HCT116 (cell line): ENCODE measurements around the gene SLC5A10.

ENCODE experiments used
- CEBPB ChIP-seq: IDR thresholded peaks from 2 replicates; pipeline ENCODE4 v1.6.1; 2012; ENCODE audit warnings: low read depth
- ELF1 ChIP-seq: IDR thresholded peaks from 2 replicates; pipeline ENCODE4 v1.6.1; 2012; ENCODE audit warnings: low read depth, borderline replicate concordance
- POLR2A ChIP-seq: IDR thresholded peaks from 2 replicates; pipeline ENCODE4 v1.7.0; 2011; ENCODE audit warnings: borderline replicate concordance; ENCODE audit not compliant: insufficient read depth, insufficient read length; ENCODE audit errors: extremely low read depth
- POLR2AphosphoS5 ChIP-seq: IDR thresholded peaks from 2 replicates; pipeline ENCODE4 v1.6.1; 2011; ENCODE audit warnings: mild to moderate bottlenecking, low read depth, low read length, moderate library complexity
- SRF ChIP-seq: IDR thresholded peaks from 2 replicates; pipeline ENCODE4 v1.6.1; 2012; ENCODE audit warnings: low read depth
- TF ChIP-seq, protein P1 (sequence below), 3 experiments: fragments of 200-600 bp in 1 of 3; sonication (generic) in 1 of 3; IDR thresholded peaks in 2 of 3; conservative IDR thresholded peaks in 1 of 3; 2 replicates each; pipeline ENCODE4 v1.5.1; 2012 to 2017; ENCODE audit warnings: low read depth in 2 of 3, low read length in 2 of 3, antibody characterized with exemption in 1 of 3, borderline replicate concordance in 1 of 3, control low read depth in 1 of 3, mild to moderate bottlenecking in 1 of 3, mixed read lengths in 1 of 3, mixed run types in 1 of 3, moderate library complexity in 1 of 3; ENCODE audit not compliant: insufficient read depth in 1 of 3
- TF ChIP-seq, protein P2 (sequence below): IDR thresholded peaks from 2 replicates; pipeline ENCODE4 v1.6.1; 2011; ENCODE audit warnings: mild to moderate bottlenecking, low read length, moderate library complexity; ENCODE audit not compliant: insufficient replicate concordance; ENCODE audit errors: extremely low read depth
- TF ChIP-seq, protein P3 (sequence below): IDR thresholded peaks from 2 replicates; pipeline ENCODE4 v1.6.1; 2012

DNA sequence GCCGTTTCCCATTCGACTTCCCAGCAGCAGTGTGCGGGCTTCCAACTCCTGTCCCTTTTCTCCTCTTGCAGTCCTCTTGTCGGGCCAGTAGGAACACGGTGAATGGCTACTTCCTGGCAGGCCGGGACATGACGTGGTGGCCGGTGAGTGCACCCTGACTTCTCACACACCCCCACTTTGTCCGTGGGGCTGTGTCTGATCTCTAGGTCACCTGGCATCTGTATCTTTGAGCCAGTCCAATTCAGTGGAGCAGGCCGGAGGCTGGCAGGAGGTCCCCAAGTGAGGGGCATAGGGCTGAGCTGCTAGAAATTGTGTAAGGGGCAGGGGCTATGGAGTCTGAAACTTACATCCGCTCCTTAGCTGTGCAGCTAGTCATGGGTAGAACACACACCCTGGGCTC, 6.6 kb downstream of the SLC5A10 start:
- TF ChIP-seq, protein P1, sequence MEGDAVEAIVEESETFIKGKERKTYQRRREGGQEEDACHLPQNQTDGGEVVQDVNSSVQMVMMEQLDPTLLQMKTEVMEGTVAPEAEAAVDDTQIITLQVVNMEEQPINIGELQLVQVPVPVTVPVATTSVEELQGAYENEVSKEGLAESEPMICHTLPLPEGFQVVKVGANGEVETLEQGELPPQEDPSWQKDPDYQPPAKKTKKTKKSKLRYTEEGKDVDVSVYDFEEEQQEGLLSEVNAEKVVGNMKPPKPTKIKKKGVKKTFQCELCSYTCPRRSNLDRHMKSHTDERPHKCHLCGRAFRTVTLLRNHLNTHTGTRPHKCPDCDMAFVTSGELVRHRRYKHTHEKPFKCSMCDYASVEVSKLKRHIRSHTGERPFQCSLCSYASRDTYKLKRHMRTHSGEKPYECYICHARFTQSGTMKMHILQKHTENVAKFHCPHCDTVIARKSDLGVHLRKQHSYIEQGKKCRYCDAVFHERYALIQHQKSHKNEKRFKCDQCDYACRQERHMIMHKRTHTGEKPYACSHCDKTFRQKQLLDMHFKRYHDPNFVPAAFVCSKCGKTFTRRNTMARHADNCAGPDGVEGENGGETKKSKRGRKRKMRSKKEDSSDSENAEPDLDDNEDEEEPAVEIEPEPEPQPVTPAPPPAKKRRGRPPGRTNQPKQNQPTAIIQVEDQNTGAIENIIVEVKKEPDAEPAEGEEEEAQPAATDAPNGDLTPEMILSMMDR (IDR thresholded peaks at IDR 0.05 in 2 of 3, conservative IDR thresholded peaks at IDR 0.05 in 1 of 3; ENCODE audit: borderline replicate concordance in 1 of 3, insufficient read depth in 1 of 3, low read depth in 2 of 3, low read length in 2 of 3) = no peak
- TF ChIP-seq, protein P2, sequence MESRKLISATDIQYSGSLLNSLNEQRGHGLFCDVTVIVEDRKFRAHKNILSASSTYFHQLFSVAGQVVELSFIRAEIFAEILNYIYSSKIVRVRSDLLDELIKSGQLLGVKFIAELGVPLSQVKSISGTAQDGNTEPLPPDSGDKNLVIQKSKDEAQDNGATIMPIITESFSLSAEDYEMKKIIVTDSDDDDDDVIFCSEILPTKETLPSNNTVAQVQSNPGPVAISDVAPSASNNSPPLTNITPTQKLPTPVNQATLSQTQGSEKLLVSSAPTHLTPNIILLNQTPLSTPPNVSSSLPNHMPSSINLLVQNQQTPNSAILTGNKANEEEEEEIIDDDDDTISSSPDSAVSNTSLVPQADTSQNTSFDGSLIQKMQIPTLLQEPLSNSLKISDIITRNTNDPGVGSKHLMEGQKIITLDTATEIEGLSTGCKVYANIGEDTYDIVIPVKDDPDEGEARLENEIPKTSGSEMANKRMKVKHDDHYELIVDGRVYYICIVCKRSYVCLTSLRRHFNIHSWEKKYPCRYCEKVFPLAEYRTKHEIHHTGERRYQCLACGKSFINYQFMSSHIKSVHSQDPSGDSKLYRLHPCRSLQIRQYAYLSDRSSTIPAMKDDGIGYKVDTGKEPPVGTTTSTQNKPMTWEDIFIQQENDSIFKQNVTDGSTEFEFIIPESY = no peak
- TF ChIP-seq CEBPB (no peak), SRF (no peak), ELF1 (no peak), POLR2A (no peak), POLR2AphosphoS5 (no peak)
- TF ChIP-seq, protein P3, sequence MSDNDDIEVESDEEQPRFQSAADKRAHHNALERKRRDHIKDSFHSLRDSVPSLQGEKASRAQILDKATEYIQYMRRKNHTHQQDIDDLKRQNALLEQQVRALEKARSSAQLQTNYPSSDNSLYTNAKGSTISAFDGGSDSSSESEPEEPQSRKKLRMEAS = no peak
